Left ventricle myocardium inferior (tissue), 1 donor: ENCODE data around the gene FGF11. TPM values are rescaled to one million over a fixed set of nuclear protein-coding genes. Genes with fewer than 3 reads are reported as not detected.

ENCODE experiments used
- DNase-seq: peaks from one replicate; pipeline ENCODE4 v3.0.0-alpha.2; 2020
- H3K27ac ChIP-seq: fragments of 200-600 bp; replicated peaks from 2 replicates; pipeline ENCODE4 v1.8.0; 2021
- H3K27me3 ChIP-seq: fragments of 200-600 bp; 2 replicates; pipeline ENCODE4 v1.8.0; 2021; ENCODE audit warnings: low read depth
- H3K36me3 ChIP-seq: fragments of 200-600 bp; 2 replicates; pipeline ENCODE4 v1.8.0; 2021
- H3K4me1 ChIP-seq: fragments of 200-600 bp; 2 replicates; pipeline ENCODE4 v1.8.0; 2021
- H3K4me3 ChIP-seq: fragments of 200-600 bp; 2 replicates; pipeline ENCODE4 v1.8.0; 2021; ENCODE audit warnings: mild to moderate bottlenecking, moderate library complexity
- H3K9me3 ChIP-seq: fragments of 200-600 bp; replicated peaks from 2 replicates; pipeline ENCODE4 v1.8.0; 2021
- CTCF ChIP-seq: fragments of 200-600 bp; IDR thresholded peaks from 2 replicates; pipeline ENCODE4 v1.8.0; 2021; ENCODE audit warnings: antibody characterized with exemption, mild to moderate bottlenecking, borderline replicate concordance
- intact Hi-C: fragments of 100-400 bp; cut with micrococcal nuclease; formaldehyde crosslinking; loops from one replicate; pipeline ENCODE4 v1.11.0; 2022
- total RNA-seq: library from RNA; stranded (reverse); fragmentation: NEBNext Ultra II Directional; extraction: Animal tissue kit (Norgen Biotek cat#: 25700); gene quantifications from one replicate; pipeline ENCODE4 v1.2.1, GENCODE V29; 2021
- donor health status: DM: no; HTN: yes; CAD: no; lungs with severe emphysema.

The FGF11 gene
- total RNA-seq, 1 donor from 2014 or later: 6.5 TPM

GRCh38 chr17:7410634-7411426 lies 28.5 kb upstream of the FGF11 start:
- Histone ChIP-seq H3K4me1 (no peaks in the 10 kb centered on the region), H3K4me3 (no peak overlapping the region), H3K36me3 (no peaks in the 10 kb centered on the region), H3K27ac (no peak overlapping the region), H3K9me3 (no peaks in the 10 kb centered on the region), H3K27me3 (no peaks in the 10 kb centered on the region)
- DNase-seq: no peak
- intact Hi-C loops: no loop called here
- TF ChIP-seq CTCF: no peak

- TF ChIP-seq CTCF: no peak
- H3K27me3 ChIP-seq: no peaks in the 10 kb centered on the region
- no peak for DNase-seq
- no peaks in the 10 kb centered on the region for H3K4me1 ChIP-seq
- no peaks in the 10 kb centered on the region for H3K36me3 ChIP-seq
- intact Hi-C loops: no loop called here
- no peaks in the 10 kb centered on the region for H3K9me3 ChIP-seq
- no peak overlapping the region for H3K4me3 ChIP-seq
- H3K27ac ChIP-seq: no peak overlapping the region
Observed at GRCh38 chr17:7411427-7411750, 27.9 kb upstream of the FGF11 start.

DNA sequence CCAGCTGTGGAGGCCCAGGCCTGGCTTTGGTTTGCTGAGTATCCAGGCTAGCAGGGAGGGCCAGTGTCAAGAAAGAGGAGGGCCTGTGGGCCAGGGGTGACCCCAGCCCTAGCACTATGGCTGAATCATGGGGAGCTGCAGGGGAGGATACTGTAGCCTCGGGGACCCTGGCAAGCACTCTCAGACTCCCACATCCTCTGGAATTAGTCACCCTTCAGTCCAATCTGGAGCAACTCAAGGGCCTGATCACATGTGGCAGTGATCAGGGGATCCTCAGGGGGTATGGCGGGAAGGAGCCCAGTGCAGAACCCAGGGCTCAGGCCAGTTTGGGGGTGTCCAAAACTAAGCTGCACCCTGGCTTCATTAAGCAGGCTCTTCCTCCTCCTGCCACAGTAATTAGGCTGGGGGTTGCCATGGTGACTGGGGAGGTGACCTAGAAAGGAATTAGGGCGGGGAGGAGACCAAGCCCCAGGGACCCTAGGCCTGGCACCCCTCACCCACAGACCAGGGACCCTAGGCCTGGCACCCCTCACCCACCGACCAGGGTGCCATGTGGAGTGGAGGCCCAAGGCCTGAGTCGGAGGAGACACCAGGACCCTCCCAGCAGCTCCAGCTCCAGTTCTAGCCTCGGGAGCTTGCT lies 25.8 kb upstream of the FGF11 start:
- intact Hi-C loops: no loop called here

DNA sequence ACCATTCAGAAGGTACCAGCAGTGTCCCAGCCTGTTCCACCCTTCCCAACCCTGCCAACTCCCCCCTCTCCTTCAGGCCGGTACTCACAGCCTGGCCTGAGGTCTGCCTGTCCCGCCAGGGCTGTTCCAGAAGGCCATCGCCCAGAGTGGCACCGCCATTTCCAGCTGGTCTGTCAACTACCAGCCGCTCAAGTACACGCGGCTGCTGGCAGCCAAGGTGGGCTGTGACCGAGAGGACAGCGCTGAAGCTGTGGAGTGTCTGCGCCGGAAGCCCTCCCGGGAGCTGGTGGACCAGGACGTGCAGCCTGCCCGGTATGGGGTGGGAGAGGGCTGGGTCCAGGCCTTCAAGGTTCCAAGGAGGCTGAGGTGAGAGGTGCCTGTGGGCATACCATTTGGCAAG lies 24.5 kb upstream of the FGF11 start:
- Histone ChIP-seq H3K27ac (no peak overlapping the region), H3K4me1 (no peaks in the 10 kb centered on the region), H3K27me3 (no peaks in the 10 kb centered on the region), H3K36me3 (no peaks in the 10 kb centered on the region), H3K4me3 (no peak overlapping the region), H3K9me3 (no peaks in the 10 kb centered on the region)
- intact Hi-C loops: no loop called here
- no peak for TF ChIP-seq CTCF
- DNase-seq: no peak

More for the DNA sequence above, 25.8 kb upstream of the FGF11 start:
- no peak for TF ChIP-seq CTCF
- H3K4me1 ChIP-seq: no peaks in the 10 kb centered on the region
- no peak overlapping the region for H3K27ac ChIP-seq
- no peaks in the 10 kb centered on the region for H3K36me3 ChIP-seq
- no peak for DNase-seq
- H3K27me3 ChIP-seq: no peaks in the 10 kb centered on the region
- H3K4me3 ChIP-seq: no peak overlapping the region
- H3K9me3 ChIP-seq: no peaks in the 10 kb centered on the region

DNA sequence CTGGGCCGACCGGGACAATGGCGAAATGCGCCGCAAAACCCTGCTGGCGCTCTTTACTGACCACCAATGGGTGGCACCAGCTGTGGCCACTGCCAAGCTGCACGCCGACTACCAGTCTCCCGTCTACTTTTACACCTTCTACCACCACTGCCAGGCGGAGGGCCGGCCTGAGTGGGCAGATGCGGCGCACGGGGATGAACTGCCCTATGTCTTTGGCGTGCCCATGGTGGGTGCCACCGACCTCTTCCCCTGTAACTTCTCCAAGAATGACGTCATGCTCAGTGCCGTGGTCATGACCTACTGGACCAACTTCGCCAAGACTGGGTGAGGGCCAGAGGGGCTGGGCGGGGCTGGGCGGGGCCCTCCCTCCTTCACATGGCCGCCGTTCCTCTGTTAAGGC lies 23.5 kb upstream of the FGF11 start:
- H3K27ac ChIP-seq: no peak overlapping the region
- intact Hi-C loops: no loop called here
- no peak for DNase-seq
- no peaks in the 10 kb centered on the region for H3K27me3 ChIP-seq
- no peak overlapping the region for H3K4me3 ChIP-seq
- no peaks in the 10 kb centered on the region for H3K4me1 ChIP-seq
- H3K9me3 ChIP-seq: no peaks in the 10 kb centered on the region
- H3K36me3 ChIP-seq: no peaks in the 10 kb centered on the region
- no peak for TF ChIP-seq CTCF
